ENCODE measurements around the gene TAAR9.

DNA sequence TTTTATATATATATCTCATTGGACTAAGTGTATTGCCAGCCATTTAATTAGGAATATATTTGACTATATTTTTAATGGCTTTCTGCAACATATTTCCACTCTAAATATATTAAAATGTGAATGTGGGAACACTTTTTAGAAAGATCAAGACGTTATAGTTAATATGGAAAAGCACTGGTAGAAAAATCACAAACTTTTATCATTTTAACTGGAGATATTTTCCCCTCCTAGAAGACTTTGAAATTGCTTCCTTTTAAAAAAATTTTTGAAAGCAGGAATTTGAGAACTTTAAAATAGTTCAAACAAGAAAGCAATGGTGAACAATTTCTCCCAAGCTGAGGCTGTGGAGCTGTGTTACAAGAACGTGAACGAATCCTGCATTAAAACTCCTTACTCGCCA, at the start of gene TAAR9:
- TF ChIP-seq, protein P1, sequence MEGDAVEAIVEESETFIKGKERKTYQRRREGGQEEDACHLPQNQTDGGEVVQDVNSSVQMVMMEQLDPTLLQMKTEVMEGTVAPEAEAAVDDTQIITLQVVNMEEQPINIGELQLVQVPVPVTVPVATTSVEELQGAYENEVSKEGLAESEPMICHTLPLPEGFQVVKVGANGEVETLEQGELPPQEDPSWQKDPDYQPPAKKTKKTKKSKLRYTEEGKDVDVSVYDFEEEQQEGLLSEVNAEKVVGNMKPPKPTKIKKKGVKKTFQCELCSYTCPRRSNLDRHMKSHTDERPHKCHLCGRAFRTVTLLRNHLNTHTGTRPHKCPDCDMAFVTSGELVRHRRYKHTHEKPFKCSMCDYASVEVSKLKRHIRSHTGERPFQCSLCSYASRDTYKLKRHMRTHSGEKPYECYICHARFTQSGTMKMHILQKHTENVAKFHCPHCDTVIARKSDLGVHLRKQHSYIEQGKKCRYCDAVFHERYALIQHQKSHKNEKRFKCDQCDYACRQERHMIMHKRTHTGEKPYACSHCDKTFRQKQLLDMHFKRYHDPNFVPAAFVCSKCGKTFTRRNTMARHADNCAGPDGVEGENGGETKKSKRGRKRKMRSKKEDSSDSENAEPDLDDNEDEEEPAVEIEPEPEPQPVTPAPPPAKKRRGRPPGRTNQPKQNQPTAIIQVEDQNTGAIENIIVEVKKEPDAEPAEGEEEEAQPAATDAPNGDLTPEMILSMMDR (IDR thresholded peaks at IDR 0.05): no peak
- TF ChIP-seq POLR2A (IDR thresholded peaks at IDR 0.05): no peak
- TF ChIP-seq EP300 (IDR thresholded peaks at IDR 0.05): no peak
